A549 (cell line): Measurements from ENCODE around the gene HPS5.

Experiments used
- EP300 ChIP-seq, 2 experiments: fragments of >200 bp; sonication (Bioruptor Twin); formaldehyde crosslinking; IDR thresholded peaks; 2 replicates in 1 of 2; 3 replicates in 1 of 2; pipeline ENCODE4 v1.6.1; 2016 to 2017
- ESRRA ChIP-seq: fragments of 150-350 bp; IDR thresholded peaks from 2 replicates; pipeline ENCODE4 v1.6.1; 2014; ENCODE audit warnings: mild to moderate bottlenecking, low read length, borderline replicate concordance
- FOSB ChIP-seq: fragments of 250-450 bp; sonication (Bioruptor Pico); IDR thresholded peaks from 2 replicates; pipeline ENCODE4 v1.5.0; 2020; ENCODE audit warnings: mild to moderate bottlenecking, moderate library complexity
- FOSL2 ChIP-seq, 2 experiments: fragments of 450-650 bp in 1 of 2; fragments of >200 bp in 1 of 2; sonication (Bioruptor Twin) in 1 of 2; formaldehyde crosslinking; IDR thresholded peaks; 2 replicates each; pipeline versions ENCODE4 v1.5.0 to v1.6.1; 2016 to 2020; ENCODE audit warnings: mild to moderate bottlenecking in 1 of 2, moderate library complexity in 1 of 2
- JUN ChIP-seq, 2 experiments: fragments of >200 bp; sonication (Bioruptor Twin); formaldehyde crosslinking; IDR thresholded peaks; 2 replicates in 1 of 2; 3 replicates in 1 of 2; pipeline ENCODE4 v1.6.1; 2016 to 2017
- POLR2A ChIP-seq: IDR thresholded peaks from 2 replicates; pipeline ENCODE4 v1.6.1; 2012; ENCODE audit warnings: mild to moderate bottlenecking, low read length
- POLR2AphosphoS2 ChIP-seq: conservative IDR thresholded peaks from 2 replicates; pipeline ENCODE4 v1.6.1; 2012; ENCODE audit warnings: low read length, improper control_type of control experiment, inconsistent platforms
- RFX5 ChIP-seq: fragments of 450-650 bp; IDR thresholded peaks from 2 replicates; pipeline ENCODE4 v1.7.1; 2014; ENCODE audit warnings: antibody characterized with exemption, mild to moderate bottlenecking, moderate library complexity
- TF ChIP-seq, protein P1 (sequence below): fragments of >200 bp; sonication (Bioruptor Twin); formaldehyde crosslinking; IDR thresholded peaks from 3 replicates; pipeline ENCODE4 v1.5.1; 2016
- TF ChIP-seq, protein P2 (sequence below): fragments of 450-650 bp; IDR thresholded peaks from 2 replicates; pipeline ENCODE4 v1.6.1; 2014; ENCODE audit warnings: antibody characterized with exemption

DNA sequence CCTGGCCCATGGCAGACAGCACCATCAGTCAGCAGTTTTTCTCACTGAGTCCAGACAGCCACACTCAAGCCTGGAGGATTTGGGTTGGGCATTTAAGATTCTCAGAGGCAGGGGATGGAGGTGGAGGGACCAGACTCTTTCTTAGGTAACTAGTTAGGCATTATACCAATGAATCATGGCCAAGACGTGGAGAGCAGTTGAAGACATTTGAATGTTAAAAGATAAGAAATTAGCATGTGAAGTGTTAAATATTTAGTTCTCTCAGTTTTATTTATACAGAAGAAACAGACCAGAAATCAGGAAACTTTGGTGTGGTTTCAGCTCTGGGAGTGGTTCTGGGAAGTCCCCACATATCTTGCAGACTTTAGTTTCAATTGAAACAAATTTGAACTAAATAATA, 10.4 kb upstream of the HPS5 start:
- TF ChIP-seq, protein P1, sequence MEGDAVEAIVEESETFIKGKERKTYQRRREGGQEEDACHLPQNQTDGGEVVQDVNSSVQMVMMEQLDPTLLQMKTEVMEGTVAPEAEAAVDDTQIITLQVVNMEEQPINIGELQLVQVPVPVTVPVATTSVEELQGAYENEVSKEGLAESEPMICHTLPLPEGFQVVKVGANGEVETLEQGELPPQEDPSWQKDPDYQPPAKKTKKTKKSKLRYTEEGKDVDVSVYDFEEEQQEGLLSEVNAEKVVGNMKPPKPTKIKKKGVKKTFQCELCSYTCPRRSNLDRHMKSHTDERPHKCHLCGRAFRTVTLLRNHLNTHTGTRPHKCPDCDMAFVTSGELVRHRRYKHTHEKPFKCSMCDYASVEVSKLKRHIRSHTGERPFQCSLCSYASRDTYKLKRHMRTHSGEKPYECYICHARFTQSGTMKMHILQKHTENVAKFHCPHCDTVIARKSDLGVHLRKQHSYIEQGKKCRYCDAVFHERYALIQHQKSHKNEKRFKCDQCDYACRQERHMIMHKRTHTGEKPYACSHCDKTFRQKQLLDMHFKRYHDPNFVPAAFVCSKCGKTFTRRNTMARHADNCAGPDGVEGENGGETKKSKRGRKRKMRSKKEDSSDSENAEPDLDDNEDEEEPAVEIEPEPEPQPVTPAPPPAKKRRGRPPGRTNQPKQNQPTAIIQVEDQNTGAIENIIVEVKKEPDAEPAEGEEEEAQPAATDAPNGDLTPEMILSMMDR, result no peak
- TF ChIP-seq ESRRA (no peak), EP300 (IDR thresholded peaks at IDR 0.05) (no peak), JUN (IDR thresholded peaks at IDR 0.05) (no peak), FOSL2 (IDR thresholded peaks at IDR 0.05) (no peak), FOSL2 (CRISPR knock-in tag; IDR thresholded peaks at IDR 0.05) (no peak), POLR2A (no peak), RFX5 (no peak), POLR2AphosphoS2 (no peak), FOSB (CRISPR knock-in tag) (no peak)
- TF ChIP-seq, protein P2, sequence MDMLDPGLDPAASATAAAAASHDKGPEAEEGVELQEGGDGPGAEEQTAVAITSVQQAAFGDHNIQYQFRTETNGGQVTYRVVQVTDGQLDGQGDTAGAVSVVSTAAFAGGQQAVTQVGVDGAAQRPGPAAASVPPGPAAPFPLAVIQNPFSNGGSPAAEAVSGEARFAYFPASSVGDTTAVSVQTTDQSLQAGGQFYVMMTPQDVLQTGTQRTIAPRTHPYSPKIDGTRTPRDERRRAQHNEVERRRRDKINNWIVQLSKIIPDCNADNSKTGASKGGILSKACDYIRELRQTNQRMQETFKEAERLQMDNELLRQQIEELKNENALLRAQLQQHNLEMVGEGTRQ, result no peak
